COLO668 (cell line): ENCODE measurements around the gene EGFR.

Experiments
- DNase-seq: peaks from one replicate; lab custom pipeline; 2025; ENCODE audit not compliant: unreplicated experiment; lab: John Stamatoyannopoulos, UW

The EGFR gene

GRCh38 chr7:55206235-55207029, 187.6 kb downstream of the EGFR start:
- no peak for DNase-seq

GRCh38 chr7:55207436-55208125, 188.8 kb downstream of the EGFR start:
- no peak for DNase-seq

- no peak for DNase-seq
Observed at GRCh38 chr7:55209366-55209765, 190.5 kb downstream of the EGFR start.

GRCh38 chr7:55210176-55210575, 191.4 kb downstream of the EGFR start:
- no peak for DNase-seq

GRCh38 chr7:55210716-55211115, 191.9 kb downstream of the EGFR start:
- no peak for DNase-seq

GRCh38 chr7:55211726-55212125, 192.9 kb downstream of the EGFR start:
- DNase-seq = no peak

- DNase-seq = no peak
Observed at GRCh38 chr7:55212176-55212575, 193.4 kb downstream of the EGFR start.

GRCh38 chr7:55212838-55213237, 194.0 kb downstream of the EGFR start:
- DNase-seq = no peak

- no peak for DNase-seq
Observed at GRCh38 chr7:55214707-55215106, 195.9 kb downstream of the EGFR start.

GRCh38 chr7:55223023-55223422, 204.2 kb downstream of the EGFR start:
- no peak for DNase-seq

GRCh38 chr7:55224111-55224510, 205.3 kb downstream of the EGFR start:
- DNase-seq = no peak

GRCh38 chr7:55224810-55225209, 206.0 kb downstream of the EGFR start:
- no peak for DNase-seq

GRCh38 chr7:55230014-55230413, 211.2 kb downstream of the EGFR start:
- no peak for DNase-seq

- DNase-seq = no peak
Observed at GRCh38 chr7:55231736-55232280, 213.0 kb downstream of the EGFR start.

GRCh38 chr7:55233001-55233400, 214.2 kb downstream of the EGFR start:
- DNase-seq = no peak

- DNase-seq = no peak
Observed at GRCh38 chr7:55234408-55234807, 215.6 kb downstream of the EGFR start.

- DNase-seq = no peak
Observed at GRCh38 chr7:55235115-55235514, 216.3 kb downstream of the EGFR start.

- no peak for DNase-seq
Observed at GRCh38 chr7:55235801-55236200, 217.0 kb downstream of the EGFR start.

GRCh38 chr7:55236476-55236875, 217.7 kb downstream of the EGFR start:
- DNase-seq = no peak

- no peak for DNase-seq
Observed at GRCh38 chr7:55237156-55237893, 218.5 kb downstream of the EGFR start.

- no peak for DNase-seq
Observed at GRCh38 chr7:55239406-55239805, 220.6 kb downstream of the EGFR start.
